HUDEP-2 (cell line): ENCODE measurements around the gene UVRAG.
"Not testable (repeated sequence)": the region's sequence is repeated elsewhere in the genome, so short reads cannot be mapped to it uniquely, and the experiment has no call there.

Experiments used
- DNase-seq, 76 experiments: peaks; one replicate each; lab custom pipeline; 2025; ENCODE audit not compliant: unreplicated experiment in 76 of 76; lab: John Stamatoyannopoulos, UW

Gene UVRAG

GRCh38 chr11:75946531-75947530 lies 131.8 kb downstream of the UVRAG start:
- DNase-seq = peak in 28 of 76 experiments; percentile 1 to 65 (median 14)

- DNase-seq = no peak
Observed at GRCh38 chr11:75949023-75949672, 134.1 kb downstream of the UVRAG start.

GRCh38 chr11:75950141-75950540 lies 135.1 kb downstream of the UVRAG start:
- DNase-seq = no peak

GRCh38 chr11:75954039-75954438 lies 139.0 kb downstream of the UVRAG start:
- DNase-seq = no peak

GRCh38 chr11:75955443-75955842 lies 140.4 kb downstream of the UVRAG start:
- peak in 2 of 76 experiments; percentile 0 to 6 for DNase-seq

- no peak for DNase-seq
Observed at GRCh38 chr11:75959540-75959939, 144.5 kb downstream of the UVRAG start.

- no peak for DNase-seq
Observed at GRCh38 chr11:75964071-75964470, 149.1 kb downstream of the UVRAG start.

GRCh38 chr11:75966537-75967287 lies 151.7 kb downstream of the UVRAG start:
- DNase-seq = peak in 1 of 76 experiments; percentile 13

GRCh38 chr11:75968021-75968625 lies 153.1 kb downstream of the UVRAG start:
- DNase-seq = no peak

GRCh38 chr11:75969626-75970308 lies 154.8 kb downstream of the UVRAG start:
- no peak for DNase-seq

GRCh38 chr11:75973710-75974109 lies 158.7 kb downstream of the UVRAG start:
- not testable (repeated sequence) for DNase-seq

- not testable (repeated sequence) for DNase-seq
Observed at GRCh38 chr11:75979075-75979474, 164.1 kb downstream of the UVRAG start.

GRCh38 chr11:75979479-75980027 lies 164.5 kb downstream of the UVRAG start:
- DNase-seq = not testable (repeated sequence)

- DNase-seq = no peak
Observed at GRCh38 chr11:75980031-75980430, 165.0 kb downstream of the UVRAG start.

- no peak for DNase-seq
Observed at GRCh38 chr11:75981546-75981945, 166.5 kb downstream of the UVRAG start.

GRCh38 chr11:75982309-75982708 lies 167.3 kb downstream of the UVRAG start:
- DNase-seq = peak in 2 of 76 experiments; percentile 1

GRCh38 chr11:75986966-75987365 lies 172.0 kb downstream of the UVRAG start:
- no peak for DNase-seq

GRCh38 chr11:75993126-75993525 lies 178.1 kb downstream of the UVRAG start:
- no peak for DNase-seq

- DNase-seq = no peak
Observed at GRCh38 chr11:75994616-75995015, 179.6 kb downstream of the UVRAG start.
